ENCODE results near the gene STK32A. TPM values are rescaled to one million over a fixed set of nuclear protein-coding genes. Genes with fewer than 3 reads are reported as not detected.

The STK32A gene
- total and polyA plus RNA-seq, 2 experiments from 2014 or later: 0.83 to 1.1 TPM

- TF ChIP-seq, protein P1, sequence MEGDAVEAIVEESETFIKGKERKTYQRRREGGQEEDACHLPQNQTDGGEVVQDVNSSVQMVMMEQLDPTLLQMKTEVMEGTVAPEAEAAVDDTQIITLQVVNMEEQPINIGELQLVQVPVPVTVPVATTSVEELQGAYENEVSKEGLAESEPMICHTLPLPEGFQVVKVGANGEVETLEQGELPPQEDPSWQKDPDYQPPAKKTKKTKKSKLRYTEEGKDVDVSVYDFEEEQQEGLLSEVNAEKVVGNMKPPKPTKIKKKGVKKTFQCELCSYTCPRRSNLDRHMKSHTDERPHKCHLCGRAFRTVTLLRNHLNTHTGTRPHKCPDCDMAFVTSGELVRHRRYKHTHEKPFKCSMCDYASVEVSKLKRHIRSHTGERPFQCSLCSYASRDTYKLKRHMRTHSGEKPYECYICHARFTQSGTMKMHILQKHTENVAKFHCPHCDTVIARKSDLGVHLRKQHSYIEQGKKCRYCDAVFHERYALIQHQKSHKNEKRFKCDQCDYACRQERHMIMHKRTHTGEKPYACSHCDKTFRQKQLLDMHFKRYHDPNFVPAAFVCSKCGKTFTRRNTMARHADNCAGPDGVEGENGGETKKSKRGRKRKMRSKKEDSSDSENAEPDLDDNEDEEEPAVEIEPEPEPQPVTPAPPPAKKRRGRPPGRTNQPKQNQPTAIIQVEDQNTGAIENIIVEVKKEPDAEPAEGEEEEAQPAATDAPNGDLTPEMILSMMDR (IDR thresholded peaks at IDR 0.05; ENCODE audit: low read depth, low read length): no peak
- Histone ChIP-seq H3K27ac (no peak overlapping the region), H3K9me3 (ENCODE audit: low read depth) (peaks cover 4% of the 10 kb centered on the region), H3K27me3 (no peaks in the 10 kb centered on the region), H3K4me1 (ENCODE audit: low read depth) (no peaks in the 10 kb centered on the region), H3K36me3 (no peaks in the 10 kb centered on the region), H3K4me3 (no peak overlapping the region)
- DNase-seq (ENCODE audit: low read depth in 1 of 2, low spot score in 1 of 2): no peak
Observed at GRCh38 chr5:147290261-147290660, 55.4 kb downstream of the STK32A start.

DNA sequence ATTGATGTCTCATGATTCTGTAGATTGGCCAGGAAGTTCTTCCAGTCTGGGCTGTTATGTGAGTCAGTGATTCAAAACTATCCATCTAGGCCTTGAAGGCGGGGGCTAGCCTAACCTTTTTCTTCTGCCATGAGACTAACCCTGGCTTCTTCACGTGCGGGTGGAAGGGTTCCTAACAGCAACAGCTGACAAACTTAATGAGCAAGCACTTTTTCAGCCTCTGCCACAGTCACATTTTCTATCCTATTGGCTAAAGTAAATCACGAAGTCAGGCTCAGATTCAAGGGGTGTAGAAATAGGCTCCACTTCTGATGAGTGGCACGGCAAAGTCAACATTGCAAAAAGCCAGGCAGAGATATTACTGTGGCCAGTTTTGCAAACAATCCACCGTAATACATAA, 68.4 kb downstream of the STK32A start:
- Histone ChIP-seq H3K27ac (no peak overlapping the region), H3K4me1 (ENCODE audit: low read depth) (no peaks in the 10 kb centered on the region), H3K9me3 (ENCODE audit: low read depth) (no peaks in the 10 kb centered on the region), H3K4me3 (no peak overlapping the region), H3K36me3 (no peaks in the 10 kb centered on the region), H3K27me3 (no peaks in the 10 kb centered on the region)
- DNase-seq (ENCODE audit: low read depth in 1 of 2, low spot score in 1 of 2): no peak
- TF ChIP-seq, protein P1 (IDR thresholded peaks at IDR 0.05; ENCODE audit: low read depth, low read length): no peak

DNA sequence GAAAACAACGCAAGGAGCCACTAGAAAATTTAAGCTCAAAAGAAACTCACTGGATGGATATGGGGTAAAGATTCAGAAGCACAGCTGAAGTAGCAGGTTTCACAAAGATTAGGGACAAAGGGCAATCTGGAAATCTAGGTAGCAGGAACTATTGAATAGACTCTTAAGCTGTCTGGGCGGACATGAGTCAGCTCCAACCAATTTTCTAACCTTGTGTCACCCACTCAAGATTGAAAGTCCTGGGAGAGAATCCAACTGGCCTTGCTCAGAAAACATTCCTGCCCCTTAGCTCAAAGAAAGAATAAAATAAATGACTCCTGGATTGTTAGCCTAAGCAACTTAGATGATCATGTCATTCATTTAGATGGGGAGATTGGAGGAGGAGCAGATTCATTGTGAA, 69.2 kb downstream of the STK32A start:
- Histone ChIP-seq H3K4me3 (no peak overlapping the region), H3K27ac (no peak overlapping the region), H3K9me3 (ENCODE audit: low read depth) (no peaks in the 10 kb centered on the region), H3K4me1 (ENCODE audit: low read depth) (no peaks in the 10 kb centered on the region), H3K27me3 (no peaks in the 10 kb centered on the region), H3K36me3 (no peaks in the 10 kb centered on the region)
- DNase-seq (ENCODE audit: low read depth in 1 of 2, low spot score in 1 of 2): peak in 1 of 2 donors; percentile 56
- TF ChIP-seq, protein P1 (IDR thresholded peaks at IDR 0.05; ENCODE audit: low read depth, low read length): no peak

DNA sequence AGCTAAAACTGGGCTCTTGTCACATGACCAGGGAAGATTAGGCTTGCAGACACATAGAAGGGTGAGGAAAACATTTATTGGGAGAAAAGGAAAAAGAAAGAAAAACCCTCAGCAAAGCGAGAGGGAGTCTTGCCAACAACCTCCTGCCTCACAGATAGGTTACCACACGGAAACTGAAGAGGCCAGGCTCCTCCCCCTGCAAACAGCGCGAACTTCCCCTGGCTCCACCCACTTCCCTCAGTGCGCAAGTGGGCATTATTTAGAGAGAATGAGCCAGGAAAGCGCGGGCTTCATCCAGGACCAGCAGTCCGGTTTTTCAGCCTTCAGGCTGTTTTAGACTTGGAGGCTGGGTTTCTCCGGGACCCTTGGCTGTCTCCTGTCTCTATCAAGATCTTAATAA, 70.3 kb downstream of the STK32A start:
- no peaks in the 10 kb centered on the region for H3K4me1 ChIP-seq (ENCODE audit: low read depth)
- TF ChIP-seq, protein P1 (IDR thresholded peaks at IDR 0.05; ENCODE audit: low read depth, low read length): no peak
- H3K27me3 ChIP-seq: no peaks in the 10 kb centered on the region
- no peaks in the 10 kb centered on the region for H3K36me3 ChIP-seq
- no peak for DNase-seq (ENCODE audit: low read depth in 1 of 2, low spot score in 1 of 2)
- H3K27ac ChIP-seq: no peak overlapping the region
- H3K9me3 ChIP-seq (ENCODE audit: low read depth): no peaks in the 10 kb centered on the region
- no peak overlapping the region for H3K4me3 ChIP-seq

- DNase-seq (ENCODE audit: low read depth in 1 of 2, low spot score in 1 of 2): no peak
- H3K4me3 ChIP-seq: no peak overlapping the region
Observed at GRCh38 chr5:147306351-147306750, 71.5 kb downstream of the STK32A start.

More at GRCh38 chr5:147306351-147306750, 71.5 kb downstream of the STK32A start:
- Histone ChIP-seq H3K36me3 (no peaks in the 10 kb centered on the region), H3K27me3 (no peaks in the 10 kb centered on the region), H3K9me3 (ENCODE audit: low read depth) (no peaks in the 10 kb centered on the region), H3K27ac (no peak overlapping the region), H3K4me1 (ENCODE audit: low read depth) (no peaks in the 10 kb centered on the region)
- TF ChIP-seq, protein P1 (IDR thresholded peaks at IDR 0.05; ENCODE audit: low read depth, low read length): no peak

All from cardiac muscle cell (in vitro differentiated cells and primary cell).